Renal cortex interstitium (tissue), 11 donors: Measurements from ENCODE around the gene ZNF681. TPM values are rescaled to one million over a fixed set of nuclear protein-coding genes. Genes with fewer than 3 reads are reported as not detected.
A peak's percentile ranks its signal among the peaks of the same experiment; 100 is the strongest.
"Not testable (repeated sequence)": the region's sequence is repeated elsewhere in the genome, so short reads cannot be mapped to it uniquely, and the experiment has no call there.

Experiments
- DNase-seq, 11 donors: peaks; one replicate each; pipeline ENCODE4 v3.0.0-alpha.2; 2013; ENCODE audit warnings: low read depth in 9 of 11, low spot score in 4 of 11; ENCODE audit errors: extremely low read depth in 1 of 11
- polyA plus RNA-seq, 3 donors: library from polyadenylated mRNA; unstranded; fragments of 120-200 nt; gene quantifications; one replicate each; pipeline ENCODE4 v1.2.1, GENCODE V29; 2013; ENCODE audit not compliant: insufficient read length in 3 of 3

ZNF681 gene
- polyA plus RNA-seq, 3 donors = 3.5 to 6.8 (median 5.7) TPM

GRCh38 chr19:23730729-23731465, 27.8 kb downstream of the ZNF681 start:
- not testable (repeated sequence) for DNase-seq

- not testable (repeated sequence) for DNase-seq
Observed at GRCh38 chr19:23724161-23724560, 34.5 kb downstream of the ZNF681 start.

DNA sequence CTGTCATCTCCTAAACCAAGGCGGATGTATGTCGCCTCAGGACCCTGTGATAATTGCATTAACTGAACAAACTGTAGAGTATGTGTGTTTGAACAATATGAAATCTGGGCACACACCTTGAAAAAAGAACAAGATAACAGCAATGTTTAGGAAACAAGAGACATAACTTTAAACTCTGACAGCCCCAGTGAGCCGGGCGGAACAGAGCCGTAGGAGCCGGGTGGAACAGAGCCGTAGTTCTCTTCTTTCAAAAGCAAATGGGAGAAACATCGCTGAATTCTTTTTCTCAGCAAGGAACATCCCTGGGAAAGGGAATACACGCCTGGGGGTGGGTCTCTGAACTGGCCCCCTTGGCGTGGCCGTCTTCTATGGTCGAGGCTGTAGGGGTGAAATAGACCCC, 39.9 kb downstream of the ZNF681 start:
- DNase-seq = no peak

- no peak for DNase-seq
Observed at GRCh38 chr19:23716792-23717191, 41.9 kb downstream of the ZNF681 start.

DNA sequence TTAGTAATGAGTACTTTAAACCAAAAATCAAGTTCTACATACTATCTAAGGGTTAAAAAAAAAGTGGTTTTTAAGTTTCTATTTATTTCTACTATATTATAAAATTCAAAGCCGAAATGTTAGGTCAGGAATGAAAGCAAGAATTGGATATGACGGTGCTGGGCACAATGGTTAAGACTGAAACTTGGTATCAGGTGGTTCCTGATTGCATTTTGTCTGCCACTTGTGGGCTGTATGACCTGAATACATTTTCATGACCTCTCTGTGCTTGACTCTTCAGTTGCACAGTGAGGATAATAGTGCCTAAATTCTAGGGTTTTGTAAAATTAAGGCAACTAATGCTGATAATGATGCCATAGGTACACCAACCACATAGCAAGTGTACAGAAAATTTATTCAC, 49.3 kb downstream of the ZNF681 start:
- no peak for DNase-seq

GRCh38 chr19:23706657-23707056, 52.0 kb downstream of the ZNF681 start:
- DNase-seq = no peak

- DNase-seq = no peak
Observed at GRCh38 chr19:23699521-23699860, 59.2 kb downstream of the ZNF681 start.

- peak in 1 of 11 donors; percentile 19 for DNase-seq
Observed at GRCh38 chr19:23698711-23699520, 59.8 kb downstream of the ZNF681 start.

- DNase-seq = not testable (repeated sequence)
Observed at GRCh38 chr19:23692937-23693336, 65.8 kb downstream of the ZNF681 start.

Other genes with a start within 250 kb of the ZNF681 start
- gene ZNF675, start 71.7 kb downstream of the ZNF681 start, polyA plus RNA-seq = 10 to 100 TPM; 16.2 to 19.5 (median 19.0) TPM
- 10 to 100 TPM in 2 of 3 donors, 1 to 10 TPM in 1; 9.8 to 13.8 (median 10.9) TPM for gene ZNF726, start 156.0 kb upstream of the ZNF681 start, polyA plus RNA-seq